ENCODE measurements around the gene PIP4K2B. TPM values are rescaled to one million over a fixed set of nuclear protein-coding genes. Genes with fewer than 3 reads are reported as not detected.

PIP4K2B gene
- total and polyA plus RNA-seq, 2 of the 8 experiments (the other 6 are each of a cell fraction or from before 2014, with no cell fraction given), result 21.5 to 57.8 TPM

- Histone ChIP-seq H3K18ac (ENCODE audit: extremely low read depth, low read length) (peak within 1 kb of the TSS; percentile 52), H3K23me2 (ENCODE audit: low read depth, low read length) (peaks cover 8% of the 10 kb centered on the region), H3K4me3 (ENCODE audit: extremely low read depth in 1 of 4, insufficient read depth in 2 of 4, low read depth in 3 of 4, low read length in 4 of 4) (peak within 1 kb of the TSS; percentile 59 to 94 (median 91)), H3K4me1 (replicated peaks in 1 of 4; ENCODE audit: control insufficient read depth in 3 of 4, insufficient read depth in 4 of 4, low read length in 3 of 4) (peaks cover 0 to 3% (median 1%) of the 10 kb centered on the region in 4 experiments; a peak in 2 of 7 replicates), H4K5ac (ENCODE audit: insufficient read length, low read depth, low read length) (peak within 1 kb of the TSS; percentile 86), H3K79me1 (ENCODE audit: low read depth, low read length) (peaks cover 2% of the 10 kb centered on the region), H4K91ac (replicated peaks; ENCODE audit: insufficient read length, low read length) (peak within 1 kb of the TSS; percentile 70), H3K36me3 (ENCODE audit: control insufficient read depth in 2 of 4, insufficient read depth in 4 of 4, low read length in 3 of 4) (peaks cover 2 to 8% (median 7%) of the 10 kb centered on the region in 4 experiments; a peak in 5 of 8 replicates), H2BK12ac (ENCODE audit: low read depth, low read length) (peak within 1 kb of the TSS; percentile 95; the same call in 1 of the 2 replicates), H2BK5ac (ENCODE audit: low read depth, low read length) (peak within 1 kb of the TSS; percentile 99), H3K27me3 (replicated peaks in 1 of 4; ENCODE audit: control insufficient read depth in 3 of 4, extremely low read depth in 1 of 4, insufficient read depth in 3 of 4, low read length in 3 of 4) (no peaks in the 10 kb centered on the region), H2BK15ac (ENCODE audit: low read length) (no peak within 1 kb of the TSS), H3K9ac (replicated peaks in 1 of 4; ENCODE audit: extremely low read depth in 1 of 4, low read depth in 3 of 4, low read length in 3 of 4) (peak within 1 kb of the TSS; percentile 82 to 97 (median 96)), H4K20me1 (replicated peaks in 1 of 2; ENCODE audit: control insufficient read depth in 1 of 2, insufficient read depth in 2 of 2, low read length in 2 of 2) (peaks cover 3 to 8% of the 10 kb centered on the region in 2 experiments), H2BK120ac (replicated peaks; ENCODE audit: low read depth, low read length) (no peak within 1 kb of the TSS), H2BK20ac (ENCODE audit: low read length) (0 out of 2 replicates have a peak within 1 kb of the TSS, but pooled peaks have one; percentile 88), H2AFZ (ENCODE audit: low read length) (peak within 1 kb of the TSS; percentile 89; the same call in 1 of the 2 replicates), H3K14ac (ENCODE audit: insufficient read length) (no peak within 1 kb of the TSS), H3K79me2 (ENCODE audit: control insufficient read depth in 1 of 2, insufficient read depth in 2 of 2, low read length in 2 of 2) (peaks cover 11 to 20% of the 10 kb centered on the region in 2 experiments), H2AK5ac (ENCODE audit: low read depth, low read length) (0 out of 2 replicates have a peak within 1 kb of the TSS, but pooled peaks have one; percentile 61), H3K4ac (replicated peaks; ENCODE audit: insufficient read length, low read depth, low read length) (peak within 1 kb of the TSS; percentile 90), H3K23ac (ENCODE audit: insufficient read length) (no peak within 1 kb of the TSS), H3K56ac (replicated peaks; ENCODE audit: insufficient read length, low read depth, low read length) (peak within 1 kb of the TSS; percentile 92), H4K8ac (ENCODE audit: extremely low read depth, insufficient read depth, low read length) (peak within 1 kb of the TSS; percentile 100), H3K9me3 (ENCODE audit: insufficient read depth in 2 of 2, low read depth in 1 of 2, low read length in 1 of 2) (no peaks in the 10 kb centered on the region), H3K27ac (ENCODE audit: low read depth, low read length) (peak within 1 kb of the TSS; percentile 99), H3K4me2 (ENCODE audit: insufficient read depth in 1 of 2, low read depth in 2 of 2, low read length in 2 of 2) (peak within 1 kb of the TSS; percentile 66 to 80)
- ChIA-PET POLR2A (ENCODE audit: partially characterized antibody) (interaction anchor here (0.6 to 9.9 kb wide), 20 partner anchors 9 to 376 kb away, joined by 3 to 174 read pairs (median 4); partner anchors contain the start of genes LASP1, PIP4K2B and RPL23), CTCF (ENCODE audit: partially characterized antibody) (interaction anchor here (0.9 to 1.2 kb wide), 3 partner anchors 8 to 349 kb away, joined by 3 read pairs; no protein-coding TSS in a partner anchor)
- FAIRE-seq (no peak), DNase-seq (ENCODE audit: low read depth in 1 of 2, low spot score in 2 of 2) (peak; percentile 93 to 100)
- 3% methylated on average over 48 of the region's 55 CpGs; no CpG with 5 or more reads in 1 of the 2 experiments for WGBS, 2 experiments (ENCODE audit: extremely low coverage in 1 of 2, insufficient coverage in 1 of 2, insufficient read length in 1 of 2, insufficient replicate concordance in 2 of 2, low coverage in 1 of 2, low lambda C conversion rate in 2 of 2, missing lambda C conversion rate in 1 of 2)
- TF ChIP-seq GABPA (IDR thresholded peaks at IDR 0.05; ENCODE audit: borderline replicate concordance, insufficient read depth, low read length) (peak; percentile 80; the same call in 1 of the 2 replicates), TAF1 (IDR thresholded peaks at IDR 0.05; ENCODE audit: low read depth, low read length) (peak; percentile 98), NRF1 (IDR thresholded peaks at IDR 0.05; ENCODE audit: low read depth, low read length) (no peak), BACH1 (IDR thresholded peaks at IDR 0.05; ENCODE audit: low read length) (peak; percentile 96), HDAC2 (IDR thresholded peaks at IDR 0.05; ENCODE audit: borderline replicate concordance in 1 of 2, low read depth in 2 of 2, low read length in 2 of 2) (peak; percentile 52 to 99; a peak in 2 of 4 replicates), RNF2 (IDR thresholded peaks at IDR 0.05; ENCODE audit: borderline replicate concordance, low read depth, low read length, missing control alignments, poor library complexity, severe bottlenecking) (no peak), JUN (IDR thresholded peaks at IDR 0.05; ENCODE audit: low read depth, low read length) (no peak), E2F6 (IDR thresholded peaks at IDR 0.05) (no peak), MAFK (IDR thresholded peaks at IDR 0.05; ENCODE audit: low read depth, low read length) (peak; percentile 98)
These were observed 25.8 kb upstream of the PIP4K2B start, which contains the start of gene CWC25 for GRCh38 chr17:38824899-38825761. TSS of gene CWC25 (minus strand) at chr17:38825321. CDS start at chr17:38825183, 138 bp downstream.

Data from H1 (cell line).